SU-DHL-6 (cell line): ENCODE data around the gene GHRHR.

Experiments used
- EZH2phosphoT487 ChIP-seq: fragments of 200-600 bp; sonication (generic), shearing (Covaris generic); conservative IDR thresholded peaks from 2 replicates; pipeline ENCODE4 v1.6.1; 2018; ENCODE audit warnings: mild to moderate bottlenecking, antibody characterized with exemption, low read length, moderate library complexity, mixed read lengths
- TF ChIP-seq, protein P1 (sequence below): fragments of 200-600 bp; sonication (generic); IDR thresholded peaks from one replicate; pipeline ENCODE4 v1.5.1; 2017; ENCODE audit warnings: antibody characterized with exemption, mild to moderate bottlenecking, low read length, moderate library complexity; ENCODE audit not compliant: insufficient read depth, poor library complexity, severe bottlenecking

GRCh38 chr7:30927040-30927439 lies 36.7 kb upstream of the GHRHR start:
- TF ChIP-seq, protein P1, sequence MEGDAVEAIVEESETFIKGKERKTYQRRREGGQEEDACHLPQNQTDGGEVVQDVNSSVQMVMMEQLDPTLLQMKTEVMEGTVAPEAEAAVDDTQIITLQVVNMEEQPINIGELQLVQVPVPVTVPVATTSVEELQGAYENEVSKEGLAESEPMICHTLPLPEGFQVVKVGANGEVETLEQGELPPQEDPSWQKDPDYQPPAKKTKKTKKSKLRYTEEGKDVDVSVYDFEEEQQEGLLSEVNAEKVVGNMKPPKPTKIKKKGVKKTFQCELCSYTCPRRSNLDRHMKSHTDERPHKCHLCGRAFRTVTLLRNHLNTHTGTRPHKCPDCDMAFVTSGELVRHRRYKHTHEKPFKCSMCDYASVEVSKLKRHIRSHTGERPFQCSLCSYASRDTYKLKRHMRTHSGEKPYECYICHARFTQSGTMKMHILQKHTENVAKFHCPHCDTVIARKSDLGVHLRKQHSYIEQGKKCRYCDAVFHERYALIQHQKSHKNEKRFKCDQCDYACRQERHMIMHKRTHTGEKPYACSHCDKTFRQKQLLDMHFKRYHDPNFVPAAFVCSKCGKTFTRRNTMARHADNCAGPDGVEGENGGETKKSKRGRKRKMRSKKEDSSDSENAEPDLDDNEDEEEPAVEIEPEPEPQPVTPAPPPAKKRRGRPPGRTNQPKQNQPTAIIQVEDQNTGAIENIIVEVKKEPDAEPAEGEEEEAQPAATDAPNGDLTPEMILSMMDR, result no peak
- TF ChIP-seq EZH2phosphoT487, result no peak
